MM.1S (cell line): ENCODE data around the gene IFT20.
"Not testable (repeated sequence)": the region's sequence is repeated elsewhere in the genome, so short reads cannot be mapped to it uniquely, and the experiment has no call there.

ENCODE experiments used
- DNase-seq: peaks from one replicate; pipeline ENCODE4 v3.0.0-alpha.2; 2015
- H2AFZ ChIP-seq: fragments of 300-600 bp; sonication (generic); 2 replicates; pipeline ENCODE4 v1.6.0; 2016; ENCODE audit warnings: antibody characterized with exemption, low read length
- H3F3A ChIP-seq: fragments of 300-600 bp; sonication (generic); 2 replicates; pipeline ENCODE4 v1.6.1; 2016; ENCODE audit warnings: mild to moderate bottlenecking, antibody characterized with exemption, low read length, moderate library complexity, mixed read lengths; ENCODE audit not compliant: insufficient read depth
- H3K27ac ChIP-seq: fragments of 300-600 bp; sonication (generic); 2 replicates; pipeline ENCODE4 v1.5.1; 2016; ENCODE audit warnings: mild to moderate bottlenecking, low read length
- H3K27me3 ChIP-seq: fragments of 300-600 bp; sonication (generic); replicated peaks from 2 replicates; pipeline ENCODE4 v1.6.0; 2016; ENCODE audit warnings: low read length; ENCODE audit not compliant: insufficient read depth
- H3K36me3 ChIP-seq: fragments of 300-600 bp; sonication (generic); replicated peaks from 2 replicates; pipeline ENCODE4 v1.6.1; 2016; ENCODE audit warnings: mild to moderate bottlenecking, low read length, mixed read lengths; ENCODE audit not compliant: insufficient read depth
- H3K4me1 ChIP-seq: fragments of 300-600 bp; sonication (generic); 2 replicates; pipeline ENCODE4 v1.6.1; 2016; ENCODE audit warnings: low read length, mixed read lengths
- H3K4me2 ChIP-seq: fragments of 300-600 bp; sonication (generic); 2 replicates; pipeline ENCODE4 v1.6.0; 2016; ENCODE audit warnings: low read depth, low read length
- H3K4me3 ChIP-seq: fragments of 300-600 bp; sonication (generic); 2 replicates; pipeline ENCODE4 v1.5.1; 2016; ENCODE audit warnings: low read length, mixed read lengths
- H3K79me2 ChIP-seq: fragments of 300-600 bp; sonication (generic); 2 replicates; pipeline ENCODE4 v1.6.1; 2016; ENCODE audit warnings: mixed run types, low read length, mixed read lengths
- H3K9ac ChIP-seq: fragments of 300-600 bp; sonication (generic); 2 replicates; pipeline ENCODE4 v1.6.1; 2016; ENCODE audit warnings: low read length, mixed read lengths
- H3K9me2 ChIP-seq: fragments of 300-600 bp; sonication (generic); replicated peaks from 2 replicates; pipeline ENCODE4 v1.6.1; 2016; ENCODE audit warnings: mild to moderate bottlenecking, low read length, mixed read lengths; ENCODE audit not compliant: insufficient read depth
- H3K9me3 ChIP-seq: fragments of 300-600 bp; sonication (generic); replicated peaks from 2 replicates; pipeline ENCODE4 v1.6.1; 2016; ENCODE audit warnings: mild to moderate bottlenecking, low read length, mixed read lengths; ENCODE audit not compliant: insufficient read depth
- H4K20me1 ChIP-seq: fragments of 300-600 bp; sonication (generic); 2 replicates; pipeline ENCODE4 v1.6.1; 2016; ENCODE audit warnings: mild to moderate bottlenecking, low read length, moderate library complexity, mixed read lengths; ENCODE audit not compliant: insufficient read depth
- EZH2 ChIP-seq: fragments of 300-600 bp; sonication (generic); optimal IDR thresholded peaks from 2 replicates; pipeline ENCODE3; 2017; ENCODE audit warnings: low read depth, mild to moderate bottlenecking, antibody characterized with exemption, low read length, mixed read lengths
- EZH2phosphoT487 ChIP-seq: fragments of 300-600 bp; sonication (generic); IDR thresholded peaks from 2 replicates; pipeline ENCODE4 v1.6.1; 2018; ENCODE audit warnings: antibody characterized with exemption, low read length
- TF ChIP-seq, protein P1 (sequence below): fragments of 300-600 bp; sonication (generic); IDR thresholded peaks from 2 replicates; pipeline ENCODE4 v1.5.1; 2016; ENCODE audit warnings: antibody characterized with exemption, low read length, mixed read lengths

The IFT20 gene

GRCh38 chr17:28293994-28294393 is 41.3 kb downstream of the IFT20 start:
- no peaks in the 10 kb centered on the region; the same call in 1 of the 2 replicates for H3K36me3 ChIP-seq
- no peak overlapping the region for H3K4me2 ChIP-seq
- H3K9me2 ChIP-seq: no peaks in the 10 kb centered on the region
- TF ChIP-seq EZH2phosphoT487: no peak
- TF ChIP-seq, protein P1, sequence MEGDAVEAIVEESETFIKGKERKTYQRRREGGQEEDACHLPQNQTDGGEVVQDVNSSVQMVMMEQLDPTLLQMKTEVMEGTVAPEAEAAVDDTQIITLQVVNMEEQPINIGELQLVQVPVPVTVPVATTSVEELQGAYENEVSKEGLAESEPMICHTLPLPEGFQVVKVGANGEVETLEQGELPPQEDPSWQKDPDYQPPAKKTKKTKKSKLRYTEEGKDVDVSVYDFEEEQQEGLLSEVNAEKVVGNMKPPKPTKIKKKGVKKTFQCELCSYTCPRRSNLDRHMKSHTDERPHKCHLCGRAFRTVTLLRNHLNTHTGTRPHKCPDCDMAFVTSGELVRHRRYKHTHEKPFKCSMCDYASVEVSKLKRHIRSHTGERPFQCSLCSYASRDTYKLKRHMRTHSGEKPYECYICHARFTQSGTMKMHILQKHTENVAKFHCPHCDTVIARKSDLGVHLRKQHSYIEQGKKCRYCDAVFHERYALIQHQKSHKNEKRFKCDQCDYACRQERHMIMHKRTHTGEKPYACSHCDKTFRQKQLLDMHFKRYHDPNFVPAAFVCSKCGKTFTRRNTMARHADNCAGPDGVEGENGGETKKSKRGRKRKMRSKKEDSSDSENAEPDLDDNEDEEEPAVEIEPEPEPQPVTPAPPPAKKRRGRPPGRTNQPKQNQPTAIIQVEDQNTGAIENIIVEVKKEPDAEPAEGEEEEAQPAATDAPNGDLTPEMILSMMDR: no peak
- TF ChIP-seq EZH2: no peak
- no peak overlapping the region for H3K4me3 ChIP-seq
- peaks cover 13% of the 10 kb centered on the region for H3K4me1 ChIP-seq
- H4K20me1 ChIP-seq: no peaks in the 10 kb centered on the region
- H3K27me3 ChIP-seq: no peaks in the 10 kb centered on the region
- no peak overlapping the region for H3K9ac ChIP-seq
- no peaks in the 10 kb centered on the region for H3K9me3 ChIP-seq
- no peak overlapping the region for H3K27ac ChIP-seq
- peaks cover 8% of the 10 kb centered on the region; the same call in 1 of the 2 replicates for H3F3A ChIP-seq
- DNase-seq: no peak
- no peaks in the 10 kb centered on the region for H3K79me2 ChIP-seq
- H2AFZ ChIP-seq: no peak overlapping the region

DNA sequence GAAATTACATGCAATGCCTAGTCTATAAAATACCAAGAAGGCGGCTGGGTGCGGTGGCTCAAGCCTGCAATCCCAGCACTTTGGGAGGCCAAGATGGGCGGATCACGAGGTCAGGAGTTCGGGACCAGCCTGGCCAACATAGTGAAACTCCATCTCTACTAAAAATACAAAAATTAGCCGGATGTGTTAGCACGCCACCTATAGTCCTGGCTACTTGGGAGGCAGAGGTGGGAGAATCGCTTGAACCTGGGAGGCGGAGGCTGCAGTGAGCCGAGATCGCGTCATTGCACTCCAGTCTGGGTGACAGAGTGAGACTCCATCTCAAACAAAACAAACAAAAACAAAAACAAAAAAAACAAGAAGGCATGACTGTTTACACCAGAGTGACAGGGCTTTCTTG is 42.4 kb downstream of the IFT20 start:
- H3K27ac ChIP-seq, H4K20me1 ChIP-seq, H3K9me3 ChIP-seq, DNase-seq, H3F3A ChIP-seq, H3K27me3 ChIP-seq, H3K79me2 ChIP-seq, H3K36me3 ChIP-seq, H3K4me3 ChIP-seq, H3K4me2 ChIP-seq, H3K9me2 ChIP-seq, H2AFZ ChIP-seq, H3K9ac ChIP-seq: not testable (repeated sequence)
- H3K4me1 ChIP-seq: peaks cover 13% of the 10 kb centered on the region

DNA sequence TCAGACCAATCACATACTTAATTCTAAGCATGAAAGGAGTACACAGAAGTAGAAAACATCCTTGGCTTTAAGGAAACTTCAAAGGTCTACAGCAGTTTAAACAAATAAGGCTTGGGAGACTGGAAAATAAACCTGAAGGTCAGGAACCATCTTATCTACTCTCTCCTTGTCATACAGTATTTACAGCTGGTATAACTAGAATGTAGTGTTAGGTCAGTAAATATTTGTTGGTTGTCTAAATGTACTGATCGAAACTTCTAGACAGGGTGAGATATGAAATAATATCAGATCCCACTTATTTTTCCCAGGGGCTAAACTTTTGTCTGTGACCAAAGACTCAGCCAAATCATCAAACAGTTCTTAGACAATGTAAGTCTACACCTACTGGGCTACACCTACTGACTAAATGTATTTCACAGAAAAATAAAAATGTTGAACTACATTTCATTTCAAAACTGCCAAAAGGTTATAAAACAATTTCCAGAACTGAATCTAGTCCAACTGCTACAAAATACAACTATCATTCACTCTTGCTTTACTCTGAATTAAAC is 43.4 kb downstream of the IFT20 start:
- H3K36me3 ChIP-seq: no peaks in the 10 kb centered on the region
- H3K9ac ChIP-seq: no peak overlapping the region
- TF ChIP-seq EZH2 (no peak), EZH2phosphoT487 (no peak)
- TF ChIP-seq, protein P1: no peak
- no peaks in the 10 kb centered on the region for H4K20me1 ChIP-seq
- H2AFZ ChIP-seq: no peak overlapping the region
- peaks cover 7% of the 10 kb centered on the region; the same call in 1 of the 2 replicates for H3F3A ChIP-seq
- no peak overlapping the region for H3K4me3 ChIP-seq
- H3K4me2 ChIP-seq: no peak overlapping the region
- no peak for DNase-seq
- H3K27ac ChIP-seq: no peak overlapping the region
- peaks cover 13% of the 10 kb centered on the region for H3K4me1 ChIP-seq
- H3K9me2 ChIP-seq: no peaks in the 10 kb centered on the region
- no peaks in the 10 kb centered on the region for H3K9me3 ChIP-seq
- H3K27me3 ChIP-seq: no peaks in the 10 kb centered on the region
- H3K79me2 ChIP-seq: no peaks in the 10 kb centered on the region

DNA sequence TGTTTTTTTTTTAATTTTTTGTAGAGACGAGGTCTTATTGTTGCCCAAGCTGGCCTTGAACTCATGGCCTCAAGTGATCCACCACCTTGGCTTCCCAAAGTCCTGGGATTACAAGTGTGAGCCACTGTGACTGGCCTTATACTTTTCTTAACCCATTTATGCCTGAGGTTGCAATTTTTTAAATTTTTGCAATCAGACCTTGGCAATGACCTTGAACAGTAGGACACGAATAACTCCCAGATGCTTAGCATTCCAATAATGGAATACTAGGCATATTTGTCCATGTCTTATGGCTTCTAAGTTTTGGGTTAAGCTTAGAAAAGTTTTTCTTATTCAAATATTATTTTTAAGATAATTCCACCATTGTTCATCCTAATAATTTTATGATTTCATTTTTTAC is 44.6 kb downstream of the IFT20 start:
- no peak overlapping the region for H3K4me2 ChIP-seq
- H3K4me3 ChIP-seq: no peak overlapping the region
- DNase-seq: no peak
- peaks cover 1% of the 10 kb centered on the region; the same call in 1 of the 2 replicates for H3F3A ChIP-seq
- H3K79me2 ChIP-seq: no peaks in the 10 kb centered on the region
- H2AFZ ChIP-seq: no peak overlapping the region
- no peaks in the 10 kb centered on the region for H3K36me3 ChIP-seq
- no peaks in the 10 kb centered on the region for H3K27me3 ChIP-seq
- H3K27ac ChIP-seq: no peak overlapping the region
- H3K9me2 ChIP-seq: no peaks in the 10 kb centered on the region
- H4K20me1 ChIP-seq: no peaks in the 10 kb centered on the region
- TF ChIP-seq EZH2phosphoT487 (no peak), EZH2 (no peak)
- TF ChIP-seq, protein P1: no peak
- no peak overlapping the region for H3K9ac ChIP-seq
- H3K4me1 ChIP-seq: 0 out of 2 replicates have a peak, but pooled peaks cover 2% of the 10 kb centered on the region
- H3K9me3 ChIP-seq: no peaks in the 10 kb centered on the region
